Thyroid gland (tissue), 4 donors: Measurements from ENCODE around the gene IBTK.

Experiments
- CTCF ChIP-seq, 6 experiments: fragments of 200-600 bp in 3 of 6; fragments of 450-650 bp in 3 of 6; sonication (generic) in 3 of 6; IDR thresholded peaks; one replicate each; pipeline ENCODE4 v1.5.1; 2016 to 2019; ENCODE audit warnings: antibody characterized with exemption in 6 of 6, mild to moderate bottlenecking in 2 of 6, inconsistent platforms in 1 of 6, moderate library complexity in 1 of 6
- POLR2A ChIP-seq, 2 donors: fragments of 450-650 bp; IDR thresholded peaks; one replicate each; pipeline ENCODE4 v1.6.1; 2017; ENCODE audit warnings: antibody characterized with exemption in 2 of 2, mild to moderate bottlenecking in 2 of 2, moderate library complexity in 1 of 2

- TF ChIP-seq CTCF (IDR thresholded peaks at IDR 0.05) (no peak), POLR2A (IDR thresholded peaks at IDR 0.05) (no peak)
Observed at GRCh38 chr6:82129797-82130196, 117.7 kb downstream of the IBTK start.
